Islet of Langerhans (tissue), 1 donor: ENCODE results near the gene ORAI2.
"Not testable (repeated sequence)": the region's sequence is repeated elsewhere in the genome, so short reads cannot be mapped to it uniquely, and the experiment has no call there.

Experiments used
- FAIRE-seq: peaks from one replicate; lab custom pipeline; 2011; peaks lifted over from hg19 to GRCh38; lab: Jason Lieb, UNC

Gene ORAI2

GRCh38 chr7:102469972-102470825 lies 36.8 kb downstream of the ORAI2 start:
- FAIRE-seq: no peak

- FAIRE-seq: no peak
Observed at GRCh38 chr7:102471791-102472125, 38.4 kb downstream of the ORAI2 start.

GRCh38 chr7:102472126-102473041 lies 39.0 kb downstream of the ORAI2 start:
- no peak for FAIRE-seq

GRCh38 chr7:102473271-102473991 lies 40.1 kb downstream of the ORAI2 start:
- FAIRE-seq: no peak

GRCh38 chr7:102474116-102474515 lies 40.7 kb downstream of the ORAI2 start:
- FAIRE-seq: not testable (repeated sequence)

- FAIRE-seq: not testable (repeated sequence)
Observed at GRCh38 chr7:102474736-102475435, 41.5 kb downstream of the ORAI2 start.

- not testable (repeated sequence) for FAIRE-seq
Observed at GRCh38 chr7:102478314-102479208, 45.2 kb downstream of the ORAI2 start, which contains the start of gene POLR2J. POLR2J (minus strand) TSS chr7:102478922; CDS start chr7:102478860, 62 bp downstream.

- not testable (repeated sequence) for FAIRE-seq
Observed at GRCh38 chr7:102479209-102479584, 45.8 kb downstream of the ORAI2 start.

GRCh38 chr7:102479982-102480637 lies 46.7 kb downstream of the ORAI2 start:
- FAIRE-seq: not testable (repeated sequence)

- not testable (repeated sequence) for FAIRE-seq
Observed at GRCh38 chr7:102481962-102482361, 48.6 kb downstream of the ORAI2 start.

- not testable (repeated sequence) for FAIRE-seq
Observed at GRCh38 chr7:102484317-102484716, 50.9 kb downstream of the ORAI2 start.

GRCh38 chr7:102490529-102491075 lies 57.2 kb downstream of the ORAI2 start:
- not testable (repeated sequence) for FAIRE-seq

- not testable (repeated sequence) for FAIRE-seq
Observed at GRCh38 chr7:102493220-102493935, 60.0 kb downstream of the ORAI2 start.

- FAIRE-seq: not testable (repeated sequence)
Observed at GRCh38 chr7:102494026-102494425, 60.7 kb downstream of the ORAI2 start.

- not testable (repeated sequence) for FAIRE-seq
Observed at GRCh38 chr7:102494473-102495149, 61.2 kb downstream of the ORAI2 start.

GRCh38 chr7:102496861-102497260 lies 63.5 kb downstream of the ORAI2 start:
- FAIRE-seq: not testable (repeated sequence)

GRCh38 chr7:102497308-102497707 lies 63.9 kb downstream of the ORAI2 start:
- FAIRE-seq: not testable (repeated sequence)

- not testable (repeated sequence) for FAIRE-seq
Observed at GRCh38 chr7:102498321-102498720, 64.9 kb downstream of the ORAI2 start.
